GM13977 (cell line): ENCODE measurements around the gene POLRMT.
"Not testable (repeated sequence)": the region's sequence is repeated elsewhere in the genome, so short reads cannot be mapped to it uniquely, and the experiment has no call there.

Source experiments
- DNase-seq: peaks from one replicate; pipeline ENCODE4 v3.0.0; 2012; ENCODE audit warnings: low spot score
- CTCF ChIP-seq: IDR thresholded peaks from 2 replicates; pipeline ENCODE4 v1.5.1; 2012; ENCODE audit warnings: mild to moderate bottlenecking, control low read depth; ENCODE audit not compliant: insufficient read depth; ENCODE audit errors: extremely low read depth, missing control alignments
- in situ Hi-C: fragments of 300-500 bp; cut with MboI; formaldehyde crosslinking; loops from one replicate; pipeline ENCODE4 v1.12.0; 2022; ENCODE audit warnings: low sequenced_read_pairs, low pct_unique_long_range_greater_than_20kb, mixed read lengths, inconsistent platforms; ENCODE audit not compliant: unreplicated experiment

POLRMT gene

GRCh38 chr19:589693-590395 lies 43.5 kb downstream of the POLRMT start, which contains the start of gene HCN2:
TSS of gene HCN2 (plus strand) at chr19:589881. CDS start at chr19:589946, 65 bp downstream.
- TF ChIP-seq CTCF = no peak
- in situ Hi-C loops = loop anchor here (25.0 kb wide), 1 partner anchor 147 kb away; no protein-coding TSS in a partner anchor
- DNase-seq = no peak

- in situ Hi-C loops = loop anchor here (25.0 kb wide), 1 partner anchor 148 kb away; no protein-coding TSS in a partner anchor
- TF ChIP-seq CTCF = peak; percentile 23
- no peak for DNase-seq
These were observed 44.3 kb downstream of the POLRMT start for GRCh38 chr19:588741-589692.

- TF ChIP-seq CTCF = peak; percentile 59
- in situ Hi-C loops = loop anchor here (25.0 kb wide), 1 partner anchor 149 kb away; no protein-coding TSS in a partner anchor
- DNase-seq = peak; percentile 74
These were observed 45.1 kb downstream of the POLRMT start for GRCh38 chr19:588093-588740.

GRCh38 chr19:585551-586110 lies 47.7 kb downstream of the POLRMT start:
- in situ Hi-C loops = loop anchor here (25.0 kb wide), 1 partner anchor 152 kb away; no protein-coding TSS in a partner anchor
- no peak for DNase-seq
- TF ChIP-seq CTCF = no peak

- in situ Hi-C loops = loop anchor here (25.0 kb wide), 1 partner anchor 152 kb away; no protein-coding TSS in a partner anchor
- DNase-seq = not testable (repeated sequence)
These were observed 48.2 kb downstream of the POLRMT start for GRCh38 chr19:585146-585545.

GRCh38 chr19:584240-585001 lies 48.9 kb downstream of the POLRMT start:
- in situ Hi-C loops = loop anchor here (25.0 kb wide), 1 partner anchor 153 kb away; no protein-coding TSS in a partner anchor
- peak; percentile 89 for DNase-seq
- peak; percentile 98 for TF ChIP-seq CTCF
